Activated CD4-positive, CD25-positive, alpha-beta regulatory T cell treated with anti-CD3 and anti-CD28 coated beads, Interleukin-2, amount 50 U/mL, for 72 hours (primary cell): ENCODE results near the gene SAP30BP.

Experiments
- DNase-seq: peaks from one replicate; pipeline ENCODE4 v3.0.0; 2021

Gene SAP30BP

GRCh38 chr17:75722542-75723095 is 55.5 kb downstream of the SAP30BP start:
- no peak for DNase-seq

GRCh38 chr17:75723171-75723930 is 56.2 kb downstream of the SAP30BP start:
- no peak for DNase-seq

- no peak for DNase-seq
Measured at GRCh38 chr17:75724016-75725003, 57.2 kb downstream of the SAP30BP start.

- DNase-seq: no peak
Measured at GRCh38 chr17:75725504-75725903, 58.4 kb downstream of the SAP30BP start.

GRCh38 chr17:75727391-75727790 is 60.3 kb downstream of the SAP30BP start:
- DNase-seq: no peak

GRCh38 chr17:75729351-75729750 is 62.2 kb downstream of the SAP30BP start:
- DNase-seq: no peak

GRCh38 chr17:75730065-75730464 is 62.9 kb downstream of the SAP30BP start:
- DNase-seq: no peak

GRCh38 chr17:75731086-75731715 is 64.1 kb downstream of the SAP30BP start:
- DNase-seq: no peak

GRCh38 chr17:75731716-75732498 is 64.8 kb downstream of the SAP30BP start:
- DNase-seq: no peak

GRCh38 chr17:75733471-75733870 is 66.3 kb downstream of the SAP30BP start:
- DNase-seq: no peak

GRCh38 chr17:75734674-75735294 is 67.6 kb downstream of the SAP30BP start:
- DNase-seq: no peak

- no peak for DNase-seq
Measured at GRCh38 chr17:75736173-75736835, 69.2 kb downstream of the SAP30BP start.

GRCh38 chr17:75737133-75737962 is 70.2 kb downstream of the SAP30BP start:
- no peak for DNase-seq

GRCh38 chr17:75738218-75738802 is 71.2 kb downstream of the SAP30BP start:
- no peak for DNase-seq

GRCh38 chr17:75739174-75739573 is 72.0 kb downstream of the SAP30BP start:
- no peak for DNase-seq

GRCh38 chr17:75739801-75740200 is 72.7 kb downstream of the SAP30BP start:
- no peak for DNase-seq

GRCh38 chr17:75740215-75740614 is 73.1 kb downstream of the SAP30BP start:
- DNase-seq: no peak

GRCh38 chr17:75740631-75741077 is 73.5 kb downstream of the SAP30BP start:
- no peak for DNase-seq

- no peak for DNase-seq
Measured at GRCh38 chr17:75742337-75742736, 75.2 kb downstream of the SAP30BP start.
